Common myeloid progenitor, CD34-positive (primary cell): ENCODE measurements around the gene APOBEC3B.
"Not testable (repeated sequence)": the region's sequence is repeated elsewhere in the genome, so short reads cannot be mapped to it uniquely, and the experiment has no call there.

ENCODE experiments used
- CTCF ChIA-PET: fragments of 350-600 bp; sonication (Branson Sonifier 250); formaldehyde crosslinking; loops from one replicate; lab custom pipeline; 2021; ENCODE audit warnings: antibody characterized with exemption; lab: Charles Lee
- POLR2A ChIA-PET: fragments of 350-600 bp; sonication (Branson Sonifier 250); formaldehyde crosslinking; loops from one replicate; lab custom pipeline; 2021; ENCODE audit warnings: antibody characterized with exemption; lab: Charles Lee
- DNase-seq, 3 donors: peaks; one replicate each; pipeline versions ENCODE4 v3.0.0 to v3.0.0-alpha.2; 2013
- H3K27ac ChIP-seq, 2 experiments: 1 replicate in 1 of 2; 2 replicates in 1 of 2; pipeline ENCODE4 v1.7.0; 2013; ENCODE audit warnings: inconsistent platforms in 2 of 2, low read length in 2 of 2, mild to moderate bottlenecking in 2 of 2, low read depth in 1 of 2, moderate library complexity in 1 of 2; ENCODE audit not compliant: severe bottlenecking in 2 of 2, insufficient read depth in 1 of 2, poor library complexity in 1 of 2
- H3K27me3 ChIP-seq, 5 experiments: replicated peaks in 2 of 5; 1 replicate in 3 of 5; 2 replicates in 2 of 5; pipeline versions ENCODE4 v1.6.1 to v1.7.0; 2013; ENCODE audit warnings: low read length in 4 of 5, mild to moderate bottlenecking in 2 of 5, moderate library complexity in 2 of 5, inconsistent platforms in 1 of 5; ENCODE audit not compliant: insufficient read depth in 5 of 5, control insufficient read depth in 4 of 5
- H3K36me3 ChIP-seq, 4 experiments: 1 replicate in 2 of 4; 2 replicates in 2 of 4; pipeline versions ENCODE4 v1.6.1 to v1.7.0; 2013; ENCODE audit warnings: low read length in 3 of 4, control low read depth in 1 of 4, mild to moderate bottlenecking in 1 of 4; ENCODE audit not compliant: control insufficient read depth in 4 of 4, insufficient read depth in 4 of 4
- H3K4me1 ChIP-seq, 4 experiments: 1 replicate in 3 of 4; 2 replicates in 1 of 4; pipeline versions ENCODE4 v1.6.1 to v1.7.1; 2013; ENCODE audit warnings: low read length in 3 of 4, mild to moderate bottlenecking in 3 of 4, control low read depth in 1 of 4, inconsistent platforms in 1 of 4, moderate library complexity in 1 of 4; ENCODE audit not compliant: control insufficient read depth in 4 of 4, insufficient read depth in 4 of 4; ENCODE audit errors: control extremely low read depth in 1 of 4
- H3K4me3 ChIP-seq, 7 experiments: 1 replicate in 4 of 7; 2 replicates in 3 of 7; pipeline versions ENCODE4 v1.5.1 to v1.7.0; 2013; ENCODE audit warnings: mild to moderate bottlenecking in 7 of 7, low read length in 6 of 7, moderate library complexity in 6 of 7, inconsistent platforms in 2 of 7, low read depth in 2 of 7, control low read depth in 1 of 7; ENCODE audit not compliant: insufficient read depth in 4 of 7, control insufficient read depth in 1 of 7; ENCODE audit errors: extremely low read depth in 1 of 7
- H3K9me3 ChIP-seq, 5 experiments: 1 replicate in 4 of 5; 2 replicates in 1 of 5; pipeline versions ENCODE4 v1.6.1 to v1.7.1; 2013; ENCODE audit warnings: low read length in 4 of 5, mild to moderate bottlenecking in 2 of 5, inconsistent platforms in 1 of 5, low read depth in 1 of 5, moderate library complexity in 1 of 5; ENCODE audit not compliant: control insufficient read depth in 4 of 5, insufficient read depth in 2 of 5; ENCODE audit errors: control extremely low read depth in 1 of 5
- WGBS: methylation state at CpG from one replicate; pipeline ENCODE4 v1.1.5; 2013; ENCODE audit not compliant: insufficient coverage; 5-methylcytosine and 5-hydroxymethylcytosine counted together

Gene APOBEC3B

DNA sequence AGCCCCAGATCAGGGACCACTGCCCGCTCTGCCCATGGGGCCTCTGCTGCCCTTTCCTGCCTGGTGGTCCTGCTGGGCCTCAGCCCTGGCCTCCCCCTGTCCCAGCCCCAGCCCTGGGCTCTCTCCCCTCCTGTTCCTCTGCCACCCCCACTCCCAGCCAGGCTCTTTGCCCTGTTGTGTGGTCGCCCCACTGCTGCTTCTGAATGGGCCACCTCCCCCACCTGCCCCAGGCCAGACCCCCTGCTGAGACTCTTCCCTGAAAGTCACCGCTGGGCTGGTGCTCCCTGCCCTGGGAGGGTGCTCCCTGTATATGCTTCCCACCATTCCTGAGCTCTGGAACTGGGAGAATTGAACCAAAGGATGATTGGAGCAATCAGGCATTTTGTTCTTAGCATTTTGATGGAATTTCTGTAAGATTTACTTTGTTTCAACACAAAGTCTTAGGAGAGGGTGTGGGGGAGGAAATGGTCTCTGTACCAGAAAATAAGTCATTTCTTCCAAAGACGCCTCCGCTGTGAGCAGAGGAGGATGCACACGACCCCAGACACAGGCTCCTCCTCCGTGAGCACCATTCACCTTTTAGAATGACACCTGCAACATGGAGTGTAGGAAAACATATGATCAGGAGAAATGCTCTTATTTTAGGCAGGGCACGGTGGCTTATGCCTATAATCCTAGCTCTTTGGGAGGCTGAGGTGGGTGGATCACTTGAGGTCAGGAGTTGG, 5.2 kb downstream of the APOBEC3B start:
- WGBS: 86% methylated on average over 6 of the region's 8 CpGs
- CTCF ChIA-PET: interaction anchor here (0.9 to 1.3 kb wide), 2 partner anchors 15 to 18 kb away, joined by 3 to 4 read pairs; no protein-coding TSS in a partner anchor
- DNase-seq: no peak
- no peak overlapping the region for H3K27ac ChIP-seq
- POLR2A ChIA-PET: no interaction called here
- H3K27me3 ChIP-seq: no peaks in the 10 kb centered on the region
- no peak overlapping the region for H3K4me3 ChIP-seq
- peaks cover 0 to 8% (median 4%) of the 10 kb centered on the region in 5 experiments for H3K9me3 ChIP-seq
- H3K4me1 ChIP-seq: peaks cover 0 to 24% (median 11%) of the 10 kb centered on the region in 4 experiments
- H3K36me3 ChIP-seq: no peaks in the 10 kb centered on the region

DNA sequence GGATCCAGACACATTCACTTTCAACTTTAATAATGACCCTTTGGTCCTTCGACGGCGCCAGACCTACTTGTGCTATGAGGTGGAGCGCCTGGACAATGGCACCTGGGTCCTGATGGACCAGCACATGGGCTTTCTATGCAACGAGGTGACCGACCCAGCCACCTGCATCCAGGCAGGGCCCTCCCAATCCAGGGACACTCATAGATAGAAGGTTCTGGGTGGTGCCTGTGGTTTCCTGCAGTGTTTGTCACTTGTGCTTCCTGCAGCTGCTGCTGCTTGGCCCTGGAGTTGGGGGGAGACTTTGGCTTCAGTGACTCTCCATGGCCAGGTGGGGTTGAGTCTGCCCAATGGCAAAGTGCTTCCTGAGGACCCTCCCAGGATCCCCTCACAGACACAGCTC, 7.3 kb downstream of the APOBEC3B start:
- peaks cover 0 to 26% (median 17%) of the 10 kb centered on the region in 4 experiments for H3K4me1 ChIP-seq
- no peak overlapping the region for H3K4me3 ChIP-seq
- CTCF ChIA-PET: interaction anchor here (0.6 kb wide), 1 partner anchor 118 kb away, joined by 3 read pairs; no protein-coding TSS in a partner anchor
- H3K9me3 ChIP-seq: peaks cover 0 to 2% (median 0%) of the 10 kb centered on the region in 5 experiments
- H3K36me3 ChIP-seq: no peaks in the 10 kb centered on the region
- 80% methylated on average over 6 of the region's 6 CpGs for WGBS
- no peak overlapping the region for H3K27ac ChIP-seq
- POLR2A ChIA-PET: no interaction called here
- peak in 2 of 3 donors; percentile 58 to 78 for DNase-seq
- no peaks in the 10 kb centered on the region for H3K27me3 ChIP-seq

DNA sequence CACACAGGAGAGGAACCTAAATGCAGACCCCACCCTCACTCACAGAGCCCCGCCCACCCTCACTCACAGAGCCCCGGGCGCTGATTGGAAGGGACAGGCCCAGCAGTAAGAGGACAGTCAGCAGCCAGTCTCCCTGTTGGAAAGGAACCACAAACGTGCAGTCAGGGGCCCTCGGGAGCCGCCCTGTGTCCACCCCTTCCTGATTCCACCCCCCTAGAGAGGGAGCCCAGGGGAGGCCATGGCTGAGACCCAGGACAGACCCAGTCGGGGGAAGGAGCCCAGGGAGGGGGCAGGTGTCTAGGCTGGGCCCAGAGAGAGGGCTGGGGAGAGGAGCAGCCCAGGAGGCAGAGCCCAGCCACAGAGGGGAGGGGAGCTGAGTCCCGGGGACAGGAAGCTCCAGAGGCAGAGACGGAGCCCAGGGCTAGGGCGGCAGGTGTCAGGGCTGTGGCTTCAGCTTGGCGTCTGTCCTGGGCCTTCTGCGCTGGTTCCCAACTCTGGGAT, 10.8 kb downstream of the APOBEC3B start:
- H3K27ac ChIP-seq, H3K9me3 ChIP-seq, H3K4me3 ChIP-seq, POLR2A ChIA-PET, DNase-seq, H3K36me3 ChIP-seq, H3K27me3 ChIP-seq: not testable (repeated sequence)
- CTCF ChIA-PET: interaction anchor here (1.1 kb wide), 1 partner anchor 65 kb away, joined by 3 read pairs; no protein-coding TSS in a partner anchor
- WGBS: 19% methylated on average over 5 of the region's 12 CpGs
- peaks cover 0 to 21% (median 16%) of the 10 kb centered on the region in 4 experiments for H3K4me1 ChIP-seq

DNA sequence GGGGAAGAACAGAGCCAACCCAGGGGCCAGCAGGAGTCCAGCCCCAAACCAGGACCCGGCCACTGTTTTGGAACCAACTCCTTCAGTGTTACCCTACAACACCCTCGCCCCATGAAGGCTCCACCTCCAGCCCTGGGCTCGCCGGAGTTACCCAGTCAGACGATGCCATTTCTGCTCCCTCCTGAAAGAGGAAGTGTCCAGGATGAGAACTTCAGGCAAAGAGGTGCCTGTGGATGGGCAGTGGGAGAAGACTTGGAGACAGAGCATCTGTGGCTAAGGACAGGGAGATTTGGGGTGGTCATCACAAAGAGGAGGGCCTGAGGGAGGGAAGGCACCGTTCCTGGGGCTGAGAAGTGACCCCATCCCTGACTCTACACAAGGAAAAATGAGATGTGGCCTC, 14.0 kb downstream of the APOBEC3B start:
- no peak for DNase-seq
- H3K9me3 ChIP-seq: peaks cover 0 to 7% (median 0%) of the 10 kb centered on the region in 5 experiments
- WGBS: 63% methylated on average over 4 of the region's 6 CpGs
- CTCF ChIA-PET: interaction anchor here (0.6 kb wide), 1 partner anchor 14 kb away, joined by 3 read pairs; the partner anchor contains the start of gene APOBEC3B
- peaks cover 0 to 15% (median 0%) of the 10 kb centered on the region in 5 experiments for H3K27me3 ChIP-seq
- no peak overlapping the region for H3K27ac ChIP-seq
- peaks cover 0 to 9% (median 6%) of the 10 kb centered on the region in 4 experiments for H3K4me1 ChIP-seq
- POLR2A ChIA-PET: no interaction called here
- no peaks in the 10 kb centered on the region for H3K36me3 ChIP-seq
- H3K4me3 ChIP-seq: no peak overlapping the region

DNA sequence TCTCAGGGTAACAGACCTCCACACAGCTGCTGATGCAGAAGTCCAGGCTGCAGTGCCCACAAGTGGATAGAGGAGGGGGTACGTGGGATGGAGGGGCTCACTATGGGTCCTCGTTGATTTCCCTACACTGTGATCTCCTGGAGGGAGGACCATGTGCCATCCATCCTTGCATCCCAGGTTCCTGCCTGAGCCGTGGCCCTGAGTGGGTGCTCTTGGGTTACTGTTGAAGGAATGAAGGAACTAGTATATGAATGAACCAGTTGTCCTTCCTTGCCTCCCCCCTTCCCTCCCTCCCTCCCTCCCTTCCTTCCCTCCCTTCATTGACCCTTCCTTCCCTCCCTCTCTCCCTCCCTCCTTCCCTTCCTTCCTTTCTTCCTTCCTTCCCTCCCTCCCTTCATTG, 15.4 kb downstream of the APOBEC3B start:
- H3K9me3 ChIP-seq: peaks cover 0 to 7% (median 0%) of the 10 kb centered on the region in 5 experiments
- WGBS: 93% methylated on average over 3 of the region's 3 CpGs
- no peak overlapping the region for H3K27ac ChIP-seq
- H3K4me1 ChIP-seq: peaks cover 0 to 9% (median 6%) of the 10 kb centered on the region in 4 experiments
- H3K36me3 ChIP-seq: no peaks in the 10 kb centered on the region
- no peak overlapping the region for H3K4me3 ChIP-seq
- ChIA-PET POLR2A (no interaction called here), CTCF (interaction anchor here (0.9 kb wide), 1 partner anchor 127 kb away, joined by 3 read pairs; no protein-coding TSS in a partner anchor)
- peaks cover 0 to 15% (median 0%) of the 10 kb centered on the region in 5 experiments for H3K27me3 ChIP-seq
- no peak for DNase-seq

DNA sequence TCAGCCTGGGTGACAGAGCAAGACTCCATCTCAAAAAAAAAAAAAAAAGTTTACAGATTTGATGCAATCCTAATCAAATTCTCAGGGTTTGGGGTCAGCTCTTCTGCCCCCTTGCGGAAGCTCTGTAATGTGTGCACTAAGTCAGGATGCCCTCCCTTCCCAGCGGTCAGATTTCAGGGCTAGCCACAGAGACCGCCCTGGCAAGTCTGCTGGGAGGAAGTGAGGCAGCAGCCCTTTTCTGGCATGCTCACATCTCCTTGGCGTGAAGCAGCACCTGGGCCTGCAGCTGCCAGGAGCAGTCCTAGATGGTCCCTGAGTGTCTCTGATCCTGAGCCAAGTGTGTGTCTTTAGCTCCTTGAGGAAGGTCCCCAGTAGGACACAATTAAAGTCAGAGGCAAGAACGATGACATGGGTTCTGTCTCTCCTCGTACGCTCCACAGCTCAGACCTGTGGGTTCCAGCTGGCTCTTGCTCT, 21.1 kb downstream of the APOBEC3B start:
- 8% methylated on average over 5 of the region's 7 CpGs for WGBS

More for the DNA sequence above, 21.1 kb downstream of the APOBEC3B start:
- Histone ChIP-seq H3K27me3 (peaks cover 0 to 9% (median 0%) of the 10 kb centered on the region in 5 experiments), H3K27ac (no peak overlapping the region), H3K4me1 (peaks cover 0 to 8% (median 5%) of the 10 kb centered on the region in 4 experiments), H3K36me3 (no peaks in the 10 kb centered on the region), H3K4me3 (no peak overlapping the region), H3K9me3 (peaks cover 0 to 2% (median 0%) of the 10 kb centered on the region in 5 experiments)
- DNase-seq: peak; percentile 92 to 97 (median 95)
- POLR2A ChIA-PET: interaction anchor here (0.6 kb wide), 4 partner anchors 83 to 1275 kb away, joined by 3 to 7 read pairs (median 5); no protein-coding TSS in a partner anchor
- CTCF ChIA-PET: interaction anchor here (0.6 to 5.2 kb wide), 24 partner anchors 9 to 234 kb away, joined by 3 to 51 read pairs (median 4); partner anchors contain the start of genes APOBEC3A, APOBEC3B, APOBEC3C and CBX6
